Activated CD8-positive, alpha-beta memory T cell treated with anti-CD3 and anti-CD28 coated beads, Interleukin-2, amount 50 U/mL, for 1 hour (primary cell): ENCODE measurements around the gene GABRE.

Experiments used
- DNase-seq: peaks from one replicate; pipeline ENCODE4 v3.0.0-alpha.2; 2020; ENCODE audit errors: extremely low read depth

The GABRE gene, protein sequence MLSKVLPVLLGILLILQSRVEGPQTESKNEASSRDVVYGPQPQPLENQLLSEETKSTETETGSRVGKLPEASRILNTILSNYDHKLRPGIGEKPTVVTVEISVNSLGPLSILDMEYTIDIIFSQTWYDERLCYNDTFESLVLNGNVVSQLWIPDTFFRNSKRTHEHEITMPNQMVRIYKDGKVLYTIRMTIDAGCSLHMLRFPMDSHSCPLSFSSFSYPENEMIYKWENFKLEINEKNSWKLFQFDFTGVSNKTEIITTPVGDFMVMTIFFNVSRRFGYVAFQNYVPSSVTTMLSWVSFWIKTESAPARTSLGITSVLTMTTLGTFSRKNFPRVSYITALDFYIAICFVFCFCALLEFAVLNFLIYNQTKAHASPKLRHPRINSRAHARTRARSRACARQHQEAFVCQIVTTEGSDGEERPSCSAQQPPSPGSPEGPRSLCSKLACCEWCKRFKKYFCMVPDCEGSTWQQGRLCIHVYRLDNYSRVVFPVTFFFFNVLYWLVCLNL

GRCh38 chrX:151974336-151975227 is at the start of gene GABRE:
GABRE (minus strand) TSS chrX:151974676; CDS start chrX:151974625, 51 bp downstream.
- no peak for DNase-seq

DNA sequence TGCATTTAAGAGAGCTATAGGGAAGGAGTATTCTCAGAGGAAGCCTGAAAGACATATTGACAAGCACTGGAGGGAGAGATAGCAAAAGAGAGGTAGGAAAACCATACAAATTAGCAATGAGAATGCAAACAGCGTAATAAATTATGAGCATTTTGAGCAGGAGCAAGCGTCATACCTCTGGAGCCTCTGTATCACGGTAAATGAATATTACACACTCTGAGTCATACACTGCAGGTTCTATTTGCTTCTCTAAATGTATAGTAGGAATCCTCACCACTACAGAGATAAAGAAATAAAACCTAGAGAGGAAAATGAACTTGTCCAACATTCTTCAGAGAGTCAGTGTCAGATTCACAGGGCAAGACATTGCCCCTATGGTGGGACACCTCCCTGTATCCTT is 46.4 kb upstream of the GABRE start:
- no peak for DNase-seq

DNA sequence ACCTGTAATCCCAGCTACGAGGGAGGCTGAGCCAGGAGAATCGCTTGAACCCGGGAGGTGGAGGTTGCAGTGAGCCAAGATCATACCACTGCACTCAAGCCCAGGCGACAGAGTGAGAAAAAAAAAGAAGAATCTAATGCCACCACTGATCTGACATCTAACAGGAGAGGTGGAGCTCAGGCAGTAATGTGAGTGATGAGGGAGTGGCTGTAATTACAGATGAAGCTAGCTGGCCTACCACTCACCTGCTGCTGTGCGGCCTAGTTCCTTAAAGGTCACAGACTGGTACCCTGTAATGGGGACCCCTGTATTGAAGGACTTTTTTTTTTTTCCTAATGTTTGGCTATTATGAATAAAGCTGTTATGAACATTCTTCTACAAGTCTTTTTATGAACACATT is 25.3 kb upstream of the GABRE start:
- no peak for DNase-seq

GRCh38 chrX:151997539-151997938 is 23.1 kb upstream of the GABRE start:
- DNase-seq, result no peak

GRCh38 chrX:151996347-151996746 is 21.9 kb upstream of the GABRE start:
- DNase-seq, result no peak

DNA sequence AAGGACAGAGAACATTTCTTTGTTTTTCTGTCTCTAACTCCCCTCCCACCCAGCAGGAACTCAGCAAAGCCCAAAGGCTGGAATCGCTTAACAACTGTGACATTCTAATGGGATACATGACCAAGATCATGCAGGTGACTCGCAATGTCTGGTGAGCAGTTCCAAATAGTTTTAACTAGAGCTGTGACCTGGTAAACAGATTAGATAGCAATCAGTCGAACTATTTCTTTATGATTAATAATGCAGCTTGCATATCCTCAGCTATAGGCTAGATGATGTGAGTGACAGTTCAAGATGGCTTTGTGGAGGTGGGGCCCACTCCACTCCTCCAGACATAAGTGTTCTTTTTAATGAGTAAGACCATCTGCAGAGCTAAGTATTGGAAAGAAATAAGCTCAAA is 20.0 kb upstream of the GABRE start:
- no peak for DNase-seq

- no peak for DNase-seq
Observed at GRCh38 chrX:151988706-151989299, 14.3 kb upstream of the GABRE start.

DNA sequence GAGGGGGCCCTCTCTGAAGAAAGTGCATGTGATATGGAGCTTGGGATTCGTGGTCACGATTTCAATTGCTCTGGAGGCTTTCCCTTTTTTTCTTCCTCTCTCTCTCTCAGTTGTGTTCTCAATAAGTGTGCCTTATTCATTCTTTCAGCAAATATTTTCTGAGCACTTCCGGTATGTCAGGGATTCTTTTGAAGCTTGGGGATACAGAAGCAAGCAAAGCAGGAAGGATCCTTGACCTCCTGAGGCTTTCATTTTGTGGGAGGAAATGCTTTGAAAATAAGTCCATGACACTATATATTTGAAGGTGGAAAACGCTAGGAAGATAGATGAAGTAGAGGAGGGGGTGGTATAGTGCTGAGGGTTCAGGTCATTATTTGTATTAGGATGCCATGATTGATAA is 12.6 kb upstream of the GABRE start:
- no peak for DNase-seq

DNA sequence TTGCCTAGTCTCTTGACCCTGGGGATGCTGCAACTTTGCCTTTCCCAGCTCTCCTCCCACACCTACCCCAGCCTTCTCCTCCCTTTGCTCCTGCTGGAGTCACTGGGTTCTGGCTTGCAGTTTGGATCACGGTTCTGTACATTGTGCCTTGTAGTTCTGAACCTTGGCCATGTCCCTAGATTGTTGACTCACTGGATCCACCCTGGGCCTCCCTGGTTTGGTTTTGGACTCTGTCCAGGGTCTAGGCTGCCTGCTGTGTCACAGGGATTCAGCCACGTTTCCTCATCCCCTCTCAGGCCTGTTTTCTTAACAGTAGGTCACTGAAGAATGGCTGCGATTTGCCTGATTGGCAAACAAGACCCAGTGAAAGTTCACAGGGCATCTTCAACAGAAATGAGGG is 11.5 kb upstream of the GABRE start:
- no peak for DNase-seq

GRCh38 chrX:151985531-151985930 is 11.1 kb upstream of the GABRE start:
- DNase-seq, result no peak

DNA sequence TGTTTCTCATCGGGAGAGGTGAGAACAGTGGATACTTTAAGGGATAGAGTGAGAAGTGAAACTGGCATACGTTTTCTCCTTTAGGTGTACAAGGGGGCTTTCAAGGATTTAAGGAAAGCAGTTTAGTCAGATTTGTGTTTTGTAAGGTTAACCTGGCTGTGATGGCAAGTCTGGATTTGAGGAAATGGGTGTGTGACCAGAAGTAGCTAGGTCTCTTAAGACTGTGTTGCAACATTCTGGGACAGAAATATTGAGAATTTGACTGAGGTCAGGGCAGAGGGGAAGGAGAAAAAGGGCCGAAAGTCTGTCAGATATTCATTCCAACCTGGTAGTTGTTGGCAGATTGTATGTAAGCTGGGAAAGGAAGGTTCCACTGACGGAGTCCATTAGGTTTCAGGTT is 10.4 kb upstream of the GABRE start:
- no peak for DNase-seq

GRCh38 chrX:151984328-151984727 is 9.9 kb upstream of the GABRE start:
- no peak for DNase-seq

- no peak for DNase-seq
Observed at GRCh38 chrX:151983186-151983585, 8.7 kb upstream of the GABRE start.

- no peak for DNase-seq
Observed at GRCh38 chrX:151982222-151982621, 7.7 kb upstream of the GABRE start.

DNA sequence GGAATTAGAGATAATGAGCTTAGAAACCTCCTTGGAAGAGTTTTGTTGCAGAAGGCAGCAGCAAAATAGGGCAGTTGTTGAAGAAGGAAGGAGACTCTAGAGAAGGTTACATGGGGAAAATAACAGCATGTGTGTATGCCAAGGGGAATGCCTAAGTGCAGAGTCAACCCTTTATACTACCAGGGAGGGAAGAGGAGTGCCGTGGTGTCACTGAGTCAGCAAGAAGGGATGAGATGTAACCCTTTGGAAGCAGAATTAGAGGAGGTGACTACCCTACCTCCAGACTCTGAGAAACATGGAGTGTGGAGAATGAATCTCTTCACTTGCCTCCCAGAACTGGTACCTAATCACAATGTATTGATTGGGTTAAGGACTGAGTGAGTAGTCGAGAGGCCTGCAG is 6.7 kb upstream of the GABRE start:
- DNase-seq, result no peak

DNA sequence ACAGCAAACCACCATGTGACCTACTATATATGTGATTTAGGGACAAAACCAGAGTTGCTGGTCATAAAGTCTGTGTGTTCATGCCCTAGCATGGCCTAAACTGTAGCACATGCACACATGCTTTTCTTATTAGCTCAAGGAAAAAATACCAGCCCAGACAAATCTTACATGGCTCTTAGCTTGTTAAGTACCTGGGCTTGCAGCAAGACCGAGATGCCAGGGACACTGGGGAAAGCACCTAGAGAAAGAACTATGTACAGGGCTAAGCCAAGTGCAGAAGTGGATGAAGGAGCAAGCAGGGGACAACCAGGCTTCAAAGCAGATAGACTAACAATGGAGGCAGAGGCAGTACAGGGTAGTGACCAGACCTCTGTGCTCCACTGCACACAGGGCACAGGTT is 3.4 kb upstream of the GABRE start:
- DNase-seq, result no peak

GRCh38 chrX:151977009-151977408 is 2.5 kb upstream of the GABRE start:
- DNase-seq, result no peak

- no peak for DNase-seq
Observed at GRCh38 chrX:151975736-151976275, 1.3 kb upstream of the GABRE start.

DNA sequence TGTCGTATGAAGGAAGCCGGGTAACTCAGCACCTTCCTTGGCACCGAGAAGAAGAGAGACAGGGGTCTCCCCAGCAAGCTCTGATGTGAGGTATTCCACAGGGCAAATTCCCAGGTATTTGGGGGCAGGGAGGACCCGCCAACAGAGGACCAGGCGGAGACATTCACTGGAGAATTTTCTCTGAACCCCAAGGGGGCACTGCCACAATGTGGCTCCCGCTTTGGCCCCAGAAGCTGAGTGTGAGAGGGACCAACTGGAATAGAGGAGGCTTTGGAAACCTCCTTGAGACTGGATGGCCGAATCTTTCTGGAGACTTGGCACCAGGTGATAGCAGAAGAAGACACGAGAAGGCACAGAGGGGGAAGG is 735 bp upstream of the GABRE start:
- no peak for DNase-seq

DNA sequence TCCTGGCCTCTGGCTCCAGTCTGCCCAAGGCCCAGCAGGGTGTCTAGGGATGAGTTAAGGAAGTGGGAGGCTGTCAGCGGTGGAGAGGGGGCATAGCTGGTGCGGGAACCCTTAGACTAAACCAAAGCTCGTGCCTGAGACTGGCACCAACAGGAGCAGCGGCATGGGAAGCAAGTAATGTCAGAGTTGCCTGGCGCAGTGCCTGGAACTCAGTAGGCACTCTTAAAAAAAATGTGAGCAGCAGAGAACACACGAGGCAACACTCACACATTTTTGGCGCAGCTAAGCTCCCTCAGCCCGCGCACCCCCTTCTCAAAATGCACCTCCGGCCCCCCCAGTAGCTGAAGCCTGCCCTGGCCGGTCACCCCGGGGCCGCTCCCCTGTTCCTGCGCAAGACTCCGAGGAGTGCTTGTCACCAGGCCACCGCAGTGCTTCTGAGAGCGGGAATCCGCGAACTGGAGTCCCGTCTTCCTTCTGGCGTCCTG is 583 bp downstream of the GABRE start:
- no peak for DNase-seq

DNA sequence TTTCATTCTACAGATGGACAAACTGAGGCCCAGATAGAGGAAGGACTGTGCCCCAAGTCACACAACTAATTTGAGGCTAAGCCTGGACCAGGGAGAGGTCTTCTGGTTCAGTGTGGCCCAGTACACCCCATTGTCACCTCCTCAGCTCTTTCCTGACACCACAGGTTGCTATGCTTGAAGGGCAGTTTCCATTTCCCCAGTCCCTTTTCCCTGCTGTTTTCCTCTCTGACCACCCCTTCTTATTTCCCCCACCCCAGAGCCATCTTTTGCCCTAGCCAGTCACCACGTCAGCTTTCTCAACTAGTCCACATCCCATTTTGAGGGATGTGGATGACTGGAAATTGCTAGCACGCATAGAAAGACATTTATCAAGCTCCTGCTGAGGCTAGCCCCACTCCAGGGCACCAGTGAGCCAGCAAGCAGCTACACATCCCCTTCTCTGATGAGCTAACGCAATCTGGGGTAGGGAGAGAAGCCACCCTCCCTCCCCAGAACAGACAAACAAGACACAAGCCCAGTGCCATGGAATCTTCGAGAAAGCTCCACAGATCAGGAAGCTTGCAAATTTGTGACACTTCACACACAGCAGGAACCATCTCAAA is 1.3 kb downstream of the GABRE start:
- DNase-seq, result no peak

GRCh38 chrX:151970661-151971060 is 3.8 kb downstream of the GABRE start:
- DNase-seq, result no peak
